Immature natural killer cell (primary cell): ENCODE results near the gene TSPYL4. TPM values are rescaled to one million over a fixed set of nuclear protein-coding genes. Genes with fewer than 3 reads are reported as not detected.

ENCODE experiments used
- DNase-seq, 3 donors: peaks; one replicate each; pipeline ENCODE4 v3.0.0; 2022; ENCODE audit warnings: mixed read lengths in 1 of 3
- H3K27ac Mint-ChIP-seq, 6 donors: one replicate each; pipeline ENCODE4 v1.8.0; 2020; ENCODE audit warnings: mixed read lengths in 6 of 6, mild to moderate bottlenecking in 5 of 6, inconsistent platforms in 4 of 6, moderate library complexity in 3 of 6
- H3K27me3 Mint-ChIP-seq, 3 donors: one replicate each; pipeline ENCODE4 v1.8.0; 2020 to 2021; ENCODE audit warnings: low read depth in 3 of 3, mild to moderate bottlenecking in 3 of 3, mixed read lengths in 3 of 3, moderate library complexity in 3 of 3, inconsistent platforms in 1 of 3
- H3K36me3 Mint-ChIP-seq, 3 donors: one replicate each; pipeline ENCODE4 v1.8.0; 2020; ENCODE audit warnings: mixed read lengths in 3 of 3, inconsistent platforms in 2 of 3, mild to moderate bottlenecking in 2 of 3
- H3K4me1 Mint-ChIP-seq, 2 donors: one replicate each; pipeline ENCODE4 v1.8.0; 2020; ENCODE audit warnings: inconsistent platforms in 2 of 2, mild to moderate bottlenecking in 2 of 2, mixed read lengths in 2 of 2, moderate library complexity in 1 of 2
- H3K4me3 Mint-ChIP-seq, 5 donors: one replicate each; pipeline ENCODE4 v1.8.0; 2020; ENCODE audit warnings: mild to moderate bottlenecking in 5 of 5, mixed read lengths in 5 of 5, inconsistent platforms in 3 of 5, moderate library complexity in 3 of 5
- H3K9me3 Mint-ChIP-seq, 6 donors: one replicate each; pipeline ENCODE4 v1.8.0; 2020; ENCODE audit warnings: mild to moderate bottlenecking in 6 of 6, mixed read lengths in 6 of 6, inconsistent platforms in 4 of 6, moderate library complexity in 3 of 6
- polyA plus RNA-seq, 3 donors: library from polyadenylated mRNA; unstranded; fragments of 300-500 nt; fragmentation: Illumina TruSeq; gene quantifications; one replicate each; pipeline ENCODE4 v1.2.3, GENCODE V29; 2021

The TSPYL4 gene
- polyA plus RNA-seq, 3 donors from 2014 or later = 8.1 to 11.9 (median 8.1) TPM

GRCh38 chr6:116263353-116263752 lies 9.5 kb upstream of the TSPYL4 start:
- Mint-ChIP-seq H3K36me3 (peaks cover 16 to 36% (median 29%) of the 10 kb centered on the region in 3 donors), H3K27ac (no peak overlapping the region), H3K27me3 (peaks cover 0 to 2% (median 1%) of the 10 kb centered on the region in 3 donors), H3K4me1 (peaks cover 0 to 7% of the 10 kb centered on the region in 2 donors), H3K4me3 (no peak overlapping the region), H3K9me3 (peaks cover 0 to 10% (median 2%) of the 10 kb centered on the region in 6 donors)
- DNase-seq = no peak

- peaks cover 0 to 1% (median 0%) of the 10 kb centered on the region in 3 donors for H3K27me3 Mint-ChIP-seq
- peaks cover 0 to 5% of the 10 kb centered on the region in 2 donors for H3K4me1 Mint-ChIP-seq
- DNase-seq = no peak
- H3K36me3 Mint-ChIP-seq = peaks cover 9 to 20% (median 19%) of the 10 kb centered on the region in 3 donors
- no peak overlapping the region for H3K27ac Mint-ChIP-seq
- no peak overlapping the region for H3K4me3 Mint-ChIP-seq
- peaks cover 0 to 10% (median 2%) of the 10 kb centered on the region in 6 donors for H3K9me3 Mint-ChIP-seq
Observed at GRCh38 chr6:116258520-116258919, 4.6 kb upstream of the TSPYL4 start.

- Mint-ChIP-seq H3K27ac (no peak overlapping the region), H3K9me3 (no peaks in the 10 kb centered on the region)
Observed at GRCh38 chr6:116256694-116257093, 2.8 kb upstream of the TSPYL4 start.

GRCh38 chr6:116255246-116255800 lies 1.4 kb upstream of the TSPYL4 start:
- Mint-ChIP-seq H3K9me3 (no peaks in the 10 kb centered on the region), H3K4me3 (no peak overlapping the region), H3K4me1 (peaks cover 0 to 20% of the 10 kb centered on the region in 2 donors), H3K27ac (no peak overlapping the region), H3K27me3 (peaks cover 0 to 4% (median 0%) of the 10 kb centered on the region in 3 donors), H3K36me3 (peaks cover 0 to 4% (median 1%) of the 10 kb centered on the region in 3 donors)
- DNase-seq = no peak

More at GRCh38 chr6:116256694-116257093, 2.8 kb upstream of the TSPYL4 start:
- Mint-ChIP-seq H3K36me3 (peaks cover 3 to 10% (median 6%) of the 10 kb centered on the region in 3 donors), H3K27me3 (peaks cover 0 to 2% (median 0%) of the 10 kb centered on the region in 3 donors), H3K4me1 (peaks cover 5 to 9% of the 10 kb centered on the region in 2 donors), H3K4me3 (no peak overlapping the region)
- DNase-seq = no peak

- no peak for DNase-seq
- H3K9me3 Mint-ChIP-seq = no peaks in the 10 kb centered on the region
- no peak overlapping the region for H3K4me3 Mint-ChIP-seq
- H3K27me3 Mint-ChIP-seq = peaks cover 0 to 4% (median 0%) of the 10 kb centered on the region in 3 donors
- no peak overlapping the region for H3K27ac Mint-ChIP-seq
- H3K36me3 Mint-ChIP-seq = no peaks in the 10 kb centered on the region
- peaks cover 0 to 20% of the 10 kb centered on the region in 2 donors for H3K4me1 Mint-ChIP-seq
Observed at GRCh38 chr6:116254297-116255056, 602 bp upstream of the TSPYL4 start.

GRCh38 chr6:116253188-116253504 lies 729 bp downstream of the TSPYL4 start:
- H3K27me3 Mint-ChIP-seq = peaks cover 0 to 4% (median 0%) of the 10 kb centered on the region in 3 donors
- no peaks in the 10 kb centered on the region for H3K9me3 Mint-ChIP-seq
- DNase-seq = no peak
- H3K27ac Mint-ChIP-seq = no peak overlapping the region
- no peaks in the 10 kb centered on the region for H3K36me3 Mint-ChIP-seq
- H3K4me3 Mint-ChIP-seq = no peak overlapping the region
- H3K4me1 Mint-ChIP-seq = peaks cover 0 to 20% of the 10 kb centered on the region in 2 donors

GRCh38 chr6:116251568-116252384 lies 2.1 kb downstream of the TSPYL4 start:
- no peak for DNase-seq
- Mint-ChIP-seq H3K27ac (peak overlapping the region; percentile 17 to 87 (median 69)), H3K36me3 (no peaks in the 10 kb centered on the region), H3K9me3 (no peaks in the 10 kb centered on the region), H3K4me1 (peaks cover 0 to 20% of the 10 kb centered on the region in 2 donors), H3K27me3 (peaks cover 0 to 4% (median 0%) of the 10 kb centered on the region in 3 donors), H3K4me3 (peak overlapping the region in 1 of 5 donors; percentile 72)

GRCh38 chr6:116248577-116248976 lies 5.3 kb downstream of the TSPYL4 start:
- Mint-ChIP-seq H3K27ac (peak overlapping the region in 2 of 6 donors; percentile 0 to 37), H3K36me3 (no peaks in the 10 kb centered on the region), H3K9me3 (no peaks in the 10 kb centered on the region), H3K4me1 (peaks cover 0 to 20% of the 10 kb centered on the region in 2 donors), H3K27me3 (peaks cover 0 to 4% (median 0%) of the 10 kb centered on the region in 3 donors), H3K4me3 (no peak overlapping the region)
- no peak for DNase-seq

GRCh38 chr6:116247285-116247684 lies 6.6 kb downstream of the TSPYL4 start:
- no peak for DNase-seq
- H3K4me1 Mint-ChIP-seq = peaks cover 0 to 18% of the 10 kb centered on the region in 2 donors
- peaks cover 0 to 3% (median 0%) of the 10 kb centered on the region in 3 donors for H3K36me3 Mint-ChIP-seq
- H3K27me3 Mint-ChIP-seq = peaks cover 0 to 2% (median 0%) of the 10 kb centered on the region in 3 donors
- H3K9me3 Mint-ChIP-seq = no peaks in the 10 kb centered on the region
- no peak overlapping the region for H3K27ac Mint-ChIP-seq
- no peak overlapping the region for H3K4me3 Mint-ChIP-seq

- peaks cover 0 to 3% (median 0%) of the 10 kb centered on the region in 3 donors for H3K36me3 Mint-ChIP-seq
- H3K27me3 Mint-ChIP-seq = peaks cover 0 to 2% (median 0%) of the 10 kb centered on the region in 3 donors
- H3K4me1 Mint-ChIP-seq = peaks cover 0 to 7% of the 10 kb centered on the region in 2 donors
- no peaks in the 10 kb centered on the region for H3K9me3 Mint-ChIP-seq
- H3K27ac Mint-ChIP-seq = no peak overlapping the region
- no peak overlapping the region for H3K4me3 Mint-ChIP-seq
- no peak for DNase-seq
Observed at GRCh38 chr6:116246089-116246488, 7.8 kb downstream of the TSPYL4 start.

GRCh38 chr6:116244284-116244683 lies 9.6 kb downstream of the TSPYL4 start:
- H3K36me3 Mint-ChIP-seq = peaks cover 4 to 9% (median 8%) of the 10 kb centered on the region in 3 donors
- no peak overlapping the region for H3K27ac Mint-ChIP-seq
- no peaks in the 10 kb centered on the region for H3K9me3 Mint-ChIP-seq
- no peak for DNase-seq
- H3K4me1 Mint-ChIP-seq = no peaks in the 10 kb centered on the region
- no peak overlapping the region for H3K4me3 Mint-ChIP-seq
- no peaks in the 10 kb centered on the region for H3K27me3 Mint-ChIP-seq

- H3K4me3 Mint-ChIP-seq = no peak overlapping the region
- no peaks in the 10 kb centered on the region for H3K9me3 Mint-ChIP-seq
- no peak for DNase-seq
- no peaks in the 10 kb centered on the region for H3K4me1 Mint-ChIP-seq
- H3K27me3 Mint-ChIP-seq = no peaks in the 10 kb centered on the region
- H3K27ac Mint-ChIP-seq = no peak overlapping the region
- H3K36me3 Mint-ChIP-seq = peaks cover 9 to 22% (median 12%) of the 10 kb centered on the region in 3 donors
Observed at GRCh38 chr6:116239856-116240255, 14.0 kb downstream of the TSPYL4 start.

GRCh38 chr6:116239256-116239655 lies 14.6 kb downstream of the TSPYL4 start:
- Mint-ChIP-seq H3K36me3 (peaks cover 9 to 22% (median 12%) of the 10 kb centered on the region in 3 donors), H3K4me1 (no peaks in the 10 kb centered on the region), H3K4me3 (no peak overlapping the region), H3K27ac (no peak overlapping the region), H3K9me3 (no peaks in the 10 kb centered on the region), H3K27me3 (no peaks in the 10 kb centered on the region)
- no peak for DNase-seq

GRCh38 chr6:116238083-116238482 lies 15.8 kb downstream of the TSPYL4 start:
- DNase-seq = no peak
- Mint-ChIP-seq H3K27ac (no peak overlapping the region), H3K27me3 (no peaks in the 10 kb centered on the region), H3K9me3 (no peaks in the 10 kb centered on the region), H3K4me1 (no peaks in the 10 kb centered on the region), H3K4me3 (no peak overlapping the region), H3K36me3 (peaks cover 9 to 21% (median 12%) of the 10 kb centered on the region in 3 donors)
